MM.1S (cell line): ENCODE results near the gene ZFR.

Experiments used
- DNase-seq: peaks from one replicate; pipeline ENCODE4 v3.0.0-alpha.2; 2015
- H2AFZ ChIP-seq: fragments of 300-600 bp; sonication (generic); 2 replicates; pipeline ENCODE4 v1.6.0; 2016; ENCODE audit warnings: antibody characterized with exemption, low read length
- H3F3A ChIP-seq: fragments of 300-600 bp; sonication (generic); 2 replicates; pipeline ENCODE4 v1.6.1; 2016; ENCODE audit warnings: mild to moderate bottlenecking, antibody characterized with exemption, low read length, moderate library complexity, mixed read lengths; ENCODE audit not compliant: insufficient read depth
- H3K27ac ChIP-seq: fragments of 300-600 bp; sonication (generic); 2 replicates; pipeline ENCODE4 v1.5.1; 2016; ENCODE audit warnings: mild to moderate bottlenecking, low read length
- H3K27me3 ChIP-seq: fragments of 300-600 bp; sonication (generic); replicated peaks from 2 replicates; pipeline ENCODE4 v1.6.0; 2016; ENCODE audit warnings: low read length; ENCODE audit not compliant: insufficient read depth
- H3K36me3 ChIP-seq: fragments of 300-600 bp; sonication (generic); replicated peaks from 2 replicates; pipeline ENCODE4 v1.6.1; 2016; ENCODE audit warnings: mild to moderate bottlenecking, low read length, mixed read lengths; ENCODE audit not compliant: insufficient read depth
- H3K4me1 ChIP-seq: fragments of 300-600 bp; sonication (generic); 2 replicates; pipeline ENCODE4 v1.6.1; 2016; ENCODE audit warnings: low read length, mixed read lengths
- H3K4me2 ChIP-seq: fragments of 300-600 bp; sonication (generic); 2 replicates; pipeline ENCODE4 v1.6.0; 2016; ENCODE audit warnings: low read depth, low read length
- H3K4me3 ChIP-seq: fragments of 300-600 bp; sonication (generic); 2 replicates; pipeline ENCODE4 v1.5.1; 2016; ENCODE audit warnings: low read length, mixed read lengths
- H3K79me2 ChIP-seq: fragments of 300-600 bp; sonication (generic); 2 replicates; pipeline ENCODE4 v1.6.1; 2016; ENCODE audit warnings: mixed run types, low read length, mixed read lengths
- H3K9ac ChIP-seq: fragments of 300-600 bp; sonication (generic); 2 replicates; pipeline ENCODE4 v1.6.1; 2016; ENCODE audit warnings: low read length, mixed read lengths
- H3K9me2 ChIP-seq: fragments of 300-600 bp; sonication (generic); replicated peaks from 2 replicates; pipeline ENCODE4 v1.6.1; 2016; ENCODE audit warnings: mild to moderate bottlenecking, low read length, mixed read lengths; ENCODE audit not compliant: insufficient read depth
- H3K9me3 ChIP-seq: fragments of 300-600 bp; sonication (generic); replicated peaks from 2 replicates; pipeline ENCODE4 v1.6.1; 2016; ENCODE audit warnings: mild to moderate bottlenecking, low read length, mixed read lengths; ENCODE audit not compliant: insufficient read depth
- H4K20me1 ChIP-seq: fragments of 300-600 bp; sonication (generic); 2 replicates; pipeline ENCODE4 v1.6.1; 2016; ENCODE audit warnings: mild to moderate bottlenecking, low read length, moderate library complexity, mixed read lengths; ENCODE audit not compliant: insufficient read depth
- CTCF ChIP-seq: fragments of 300-600 bp; sonication (generic); IDR thresholded peaks from 2 replicates; pipeline ENCODE4 v1.5.1; 2016; ENCODE audit warnings: antibody characterized with exemption, low read length, mixed read lengths
- EZH2 ChIP-seq: fragments of 300-600 bp; sonication (generic); optimal IDR thresholded peaks from 2 replicates; pipeline ENCODE3; 2017; ENCODE audit warnings: low read depth, mild to moderate bottlenecking, antibody characterized with exemption, low read length, mixed read lengths
- EZH2phosphoT487 ChIP-seq: fragments of 300-600 bp; sonication (generic); IDR thresholded peaks from 2 replicates; pipeline ENCODE4 v1.6.1; 2018; ENCODE audit warnings: antibody characterized with exemption, low read length

ZFR gene

GRCh38 chr5:32445831-32446614 lies 1.5 kb upstream of the ZFR start:
- Histone ChIP-seq H3K79me2 (peaks cover 33% of the 10 kb centered on the region), H2AFZ (no peak overlapping the region), H3K4me2 (no peak overlapping the region), H3K4me1 (peaks cover 19% of the 10 kb centered on the region), H3F3A (peaks cover 5% of the 10 kb centered on the region; the same call in 1 of the 2 replicates), H3K27ac (no peak overlapping the region), H3K9ac (no peak overlapping the region), H4K20me1 (peaks cover 10% of the 10 kb centered on the region), H3K4me3 (no peak overlapping the region), H3K9me2 (no peaks in the 10 kb centered on the region), H3K9me3 (no peaks in the 10 kb centered on the region), H3K36me3 (no peaks in the 10 kb centered on the region), H3K27me3 (peaks cover 7% of the 10 kb centered on the region)
- no peak for DNase-seq
- TF ChIP-seq CTCF (no peak), EZH2 (no peak), EZH2phosphoT487 (no peak)

GRCh38 chr5:32445287-32445758 lies 783 bp upstream of the ZFR start:
- peak overlapping the region; percentile 96; the same call in 1 of the 2 replicates for H3K4me2 ChIP-seq
- H3K9ac ChIP-seq = no peak overlapping the region
- TF ChIP-seq EZH2phosphoT487 (no peak), EZH2 (no peak), CTCF (no peak)
- peaks cover 5% of the 10 kb centered on the region; the same call in 1 of the 2 replicates for H3F3A ChIP-seq
- peaks cover 40% of the 10 kb centered on the region for H3K79me2 ChIP-seq
- H2AFZ ChIP-seq = peak overlapping the region; percentile 78; the same call in 1 of the 2 replicates
- no peak overlapping the region for H3K27ac ChIP-seq
- H3K36me3 ChIP-seq = no peaks in the 10 kb centered on the region
- H3K9me3 ChIP-seq = no peaks in the 10 kb centered on the region
- H3K27me3 ChIP-seq = peaks cover 7% of the 10 kb centered on the region
- H3K4me3 ChIP-seq = peak overlapping the region; percentile 91; the same call in 1 of the 2 replicates
- peaks cover 19% of the 10 kb centered on the region for H3K4me1 ChIP-seq
- no peak for DNase-seq
- peaks cover 10% of the 10 kb centered on the region for H4K20me1 ChIP-seq
- H3K9me2 ChIP-seq = no peaks in the 10 kb centered on the region

GRCh38 chr5:32443541-32444430 lies 754 bp downstream of the ZFR start:
- TF ChIP-seq EZH2 = no peak
- TF ChIP-seq EZH2phosphoT487 = no peak
- no peak for TF ChIP-seq CTCF
- Histone ChIP-seq H4K20me1 (peaks cover 14% of the 10 kb centered on the region), H3K9me2 (no peaks in the 10 kb centered on the region), H3K27ac (peak overlapping the region; percentile 54; the same call in 1 of the 2 replicates), H3K27me3 (peaks cover 7% of the 10 kb centered on the region), H3K4me1 (peaks cover 19% of the 10 kb centered on the region), H2AFZ (peak overlapping the region; percentile 78), H3F3A (peaks cover 5% of the 10 kb centered on the region; the same call in 1 of the 2 replicates), H3K79me2 (peaks cover 55% of the 10 kb centered on the region), H3K9me3 (no peaks in the 10 kb centered on the region), H3K36me3 (no peaks in the 10 kb centered on the region), H3K4me2 (peak overlapping the region; percentile 100), H3K9ac (peak overlapping the region; percentile 92), H3K4me3 (peak overlapping the region; percentile 91)
- DNase-seq = peak; percentile 26
